ENCODE measurements around the gene RILPL1.

RILPL1 gene

DNA sequence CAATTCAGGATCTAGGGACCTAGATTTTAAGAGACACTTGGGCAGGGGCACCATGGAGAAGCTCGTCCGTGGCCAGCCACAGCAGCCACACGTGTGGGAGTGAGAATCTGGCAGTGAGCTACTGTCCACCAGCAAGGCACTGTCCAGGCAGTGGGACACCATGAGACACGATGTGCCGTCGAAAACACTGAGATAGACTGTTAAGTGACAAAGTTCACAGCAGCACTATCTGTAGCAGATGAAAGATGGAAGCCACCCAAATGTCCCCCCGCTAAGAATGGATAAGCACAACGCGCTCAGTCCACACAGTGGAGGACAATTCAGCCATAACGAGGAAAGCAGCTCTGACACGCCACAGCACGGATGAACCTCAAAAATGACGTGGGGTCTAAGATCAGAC lies 19.7 kb downstream of the RILPL1 start:
- H3K4me3 ChIP-seq (ENCODE audit: low read depth, low read length): no peak overlapping the region
- peak overlapping the region; percentile 30; the same call in 1 of the 2 replicates for H3K27ac ChIP-seq (ENCODE audit: low read depth, low read length)
- H3K36me3 ChIP-seq (ENCODE audit: control insufficient read depth, insufficient read depth, low read length): peaks cover 44% of the 10 kb centered on the region
- no peaks in the 10 kb centered on the region for H3K9me3 ChIP-seq (ENCODE audit: control insufficient read depth, insufficient read depth, low read depth, low read length)
- H3K4me1 ChIP-seq (ENCODE audit: control insufficient read depth, insufficient read depth, low read length): peaks cover 7% of the 10 kb centered on the region; the same call in 1 of the 2 replicates
- no peaks in the 10 kb centered on the region for H3K27me3 ChIP-seq (ENCODE audit: control insufficient read depth, insufficient read depth, low read length)
- H3K9ac ChIP-seq (ENCODE audit: low read length): no peak overlapping the region

- Histone ChIP-seq H3K9ac (ENCODE audit: low read length) (no peak overlapping the region), H3K27ac (ENCODE audit: low read depth, low read length) (peak overlapping the region; percentile 30; the same call in 1 of the 2 replicates)
Measured at GRCh38 chr12:123512838-123513665, 20.5 kb downstream of the RILPL1 start.

DNA sequence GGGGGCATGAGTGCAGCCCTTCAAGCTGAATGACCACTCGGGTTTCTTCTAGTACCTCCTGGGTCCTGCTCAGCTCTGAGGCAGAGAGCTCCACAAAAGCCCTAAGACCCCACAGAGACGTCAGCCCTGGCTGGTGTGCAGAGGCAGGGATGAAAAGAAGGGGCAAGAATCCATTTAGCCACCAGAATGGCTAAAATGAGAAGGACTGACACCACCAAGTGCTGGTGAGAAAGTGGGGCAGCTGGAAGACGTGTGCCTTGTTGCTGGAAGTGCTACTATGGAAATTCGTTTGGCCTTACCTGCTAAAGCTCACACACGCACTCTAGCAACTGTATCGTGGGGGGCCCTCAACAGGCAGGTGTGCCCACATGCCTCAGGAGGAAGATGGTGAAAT lies 26.7 kb downstream of the RILPL1 start:
- Histone ChIP-seq H3K4me3 (ENCODE audit: low read depth, low read length) (no peak overlapping the region), H3K27me3 (ENCODE audit: control insufficient read depth, insufficient read depth, low read length) (no peaks in the 10 kb centered on the region), H3K9ac (ENCODE audit: low read length) (no peak overlapping the region), H3K9me3 (ENCODE audit: control insufficient read depth, insufficient read depth, low read depth, low read length) (no peaks in the 10 kb centered on the region), H3K36me3 (ENCODE audit: control insufficient read depth, insufficient read depth, low read length) (peaks cover 16% of the 10 kb centered on the region), H3K27ac (ENCODE audit: low read depth, low read length) (no peak overlapping the region), H3K4me1 (ENCODE audit: control insufficient read depth, insufficient read depth, low read length) (no peaks in the 10 kb centered on the region)

More at GRCh38 chr12:123512838-123513665, 20.5 kb downstream of the RILPL1 start:
- Histone ChIP-seq H3K27me3 (ENCODE audit: control insufficient read depth, insufficient read depth, low read length) (no peaks in the 10 kb centered on the region), H3K9me3 (ENCODE audit: control insufficient read depth, insufficient read depth, low read depth, low read length) (no peaks in the 10 kb centered on the region), H3K4me3 (ENCODE audit: low read depth, low read length) (no peak overlapping the region), H3K4me1 (ENCODE audit: control insufficient read depth, insufficient read depth, low read length) (peaks cover 7% of the 10 kb centered on the region; the same call in 1 of the 2 replicates), H3K36me3 (ENCODE audit: control insufficient read depth, insufficient read depth, low read length) (peaks cover 40% of the 10 kb centered on the region)

DNA sequence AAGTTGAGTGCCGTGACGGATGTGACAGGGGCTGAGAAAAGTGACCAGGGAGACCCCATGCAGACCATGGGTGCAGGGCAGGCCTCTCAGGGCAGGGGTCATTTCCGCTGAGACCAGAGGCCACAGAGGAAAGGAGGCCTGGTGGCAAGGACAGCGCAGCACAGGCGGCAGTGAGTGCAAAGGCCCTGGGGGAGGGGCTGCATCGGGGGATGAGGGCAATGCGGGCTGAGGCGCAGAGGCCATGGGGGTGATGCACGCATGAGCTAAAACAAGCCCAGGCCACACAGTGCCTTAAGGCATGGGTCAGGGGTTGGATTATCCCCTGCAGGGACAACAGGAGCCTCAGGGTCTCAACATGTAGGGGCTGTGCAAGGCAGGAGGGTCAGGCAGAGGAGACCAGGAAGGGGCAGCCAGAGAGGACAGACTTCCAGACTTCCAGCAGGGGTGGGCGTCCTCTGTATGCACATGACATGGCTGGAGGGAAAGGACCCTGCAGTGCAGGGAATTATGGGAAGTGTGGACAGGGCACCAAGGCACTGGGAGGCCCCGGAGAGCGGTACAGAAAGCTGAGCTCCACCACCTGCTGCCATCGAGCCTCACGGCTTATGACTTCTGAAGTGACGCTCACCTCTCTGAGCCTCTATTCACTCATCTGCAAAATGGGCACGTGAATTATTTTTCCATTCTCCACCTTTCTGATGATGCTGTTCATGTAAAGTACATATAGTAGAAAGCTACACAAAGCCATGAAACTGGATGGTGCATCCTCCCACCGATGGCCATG lies 27.3 kb downstream of the RILPL1 start:
- Histone ChIP-seq H3K4me3 (ENCODE audit: low read depth, low read length) (no peak overlapping the region), H3K9ac (ENCODE audit: low read length) (no peak overlapping the region), H3K9me3 (ENCODE audit: control insufficient read depth, insufficient read depth, low read depth, low read length) (no peaks in the 10 kb centered on the region), H3K36me3 (ENCODE audit: control insufficient read depth, insufficient read depth, low read length) (peaks cover 10% of the 10 kb centered on the region), H3K27me3 (ENCODE audit: control insufficient read depth, insufficient read depth, low read length) (no peaks in the 10 kb centered on the region), H3K4me1 (ENCODE audit: control insufficient read depth, insufficient read depth, low read length) (no peaks in the 10 kb centered on the region), H3K27ac (ENCODE audit: low read depth, low read length) (no peak overlapping the region; the same call in 1 of the 2 replicates)

DNA sequence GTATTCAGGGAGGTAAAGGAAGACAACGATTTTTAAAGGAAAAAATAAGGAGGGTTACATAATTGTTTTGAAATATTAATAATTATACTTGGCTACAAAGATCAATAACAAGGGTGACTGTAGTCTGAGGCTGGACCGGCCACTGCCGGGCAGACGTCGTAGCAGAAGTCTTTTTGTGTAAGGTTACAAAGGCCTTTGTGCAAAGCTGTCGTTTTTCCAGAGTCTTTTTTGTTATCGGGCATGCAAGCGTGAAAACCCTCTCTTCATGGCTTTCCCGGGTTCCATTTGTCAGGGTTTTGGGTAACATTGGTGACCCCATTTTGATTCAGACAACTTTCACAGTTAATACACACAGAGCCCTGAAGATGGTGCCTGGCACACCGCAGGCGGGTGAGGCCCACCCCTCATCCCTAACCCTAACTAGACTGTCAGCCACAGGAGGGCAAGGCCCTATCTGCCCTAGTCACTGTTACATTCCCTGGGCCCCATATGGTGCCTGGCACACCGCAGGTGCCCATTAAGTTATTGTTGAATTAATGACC lies 31.3 kb downstream of the RILPL1 start:
- H3K4me1 ChIP-seq (ENCODE audit: control insufficient read depth, insufficient read depth, low read length): no peaks in the 10 kb centered on the region
- H3K27me3 ChIP-seq (ENCODE audit: control insufficient read depth, insufficient read depth, low read length): no peaks in the 10 kb centered on the region
- H3K36me3 ChIP-seq (ENCODE audit: control insufficient read depth, insufficient read depth, low read length): peaks cover 17% of the 10 kb centered on the region; the same call in 1 of the 2 replicates
- no peak overlapping the region for H3K9ac ChIP-seq (ENCODE audit: low read length)
- H3K27ac ChIP-seq (ENCODE audit: low read depth, low read length): no peak overlapping the region
- H3K9me3 ChIP-seq (ENCODE audit: control insufficient read depth, insufficient read depth, low read depth, low read length): no peaks in the 10 kb centered on the region
- H3K4me3 ChIP-seq (ENCODE audit: low read depth, low read length): no peak overlapping the region

DNA sequence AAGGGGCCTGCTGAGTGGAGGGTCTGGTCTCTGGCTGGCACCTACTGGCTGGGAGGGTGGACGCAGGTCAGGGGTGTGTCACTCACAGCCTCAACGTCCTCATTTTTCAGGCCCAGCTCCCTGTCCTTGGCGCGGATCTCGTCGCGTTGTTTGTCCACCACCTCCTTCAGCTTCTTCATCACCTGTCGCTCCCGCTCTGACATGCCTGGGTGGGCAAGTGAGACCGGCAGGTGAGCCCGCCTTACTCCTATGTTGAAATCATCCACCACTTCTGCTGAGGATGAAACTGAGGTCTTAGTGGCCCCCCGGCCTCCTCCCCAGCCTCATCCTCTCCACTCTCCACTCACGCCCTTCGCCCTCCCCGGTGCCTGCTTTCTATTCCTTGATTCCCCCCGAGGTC lies 34.2 kb downstream of the RILPL1 start:
- Histone ChIP-seq H3K4me3 (ENCODE audit: low read depth, low read length) (no peak overlapping the region), H3K27ac (ENCODE audit: low read depth, low read length) (no peak overlapping the region), H3K4me1 (ENCODE audit: control insufficient read depth, insufficient read depth, low read length) (peaks cover 7% of the 10 kb centered on the region; the same call in 1 of the 2 replicates), H3K9me3 (ENCODE audit: control insufficient read depth, insufficient read depth, low read depth, low read length) (no peaks in the 10 kb centered on the region), H3K36me3 (ENCODE audit: control insufficient read depth, insufficient read depth, low read length) (peaks cover 24% of the 10 kb centered on the region), H3K9ac (ENCODE audit: low read length) (no peak overlapping the region), H3K27me3 (ENCODE audit: control insufficient read depth, insufficient read depth, low read length) (no peaks in the 10 kb centered on the region)

DNA sequence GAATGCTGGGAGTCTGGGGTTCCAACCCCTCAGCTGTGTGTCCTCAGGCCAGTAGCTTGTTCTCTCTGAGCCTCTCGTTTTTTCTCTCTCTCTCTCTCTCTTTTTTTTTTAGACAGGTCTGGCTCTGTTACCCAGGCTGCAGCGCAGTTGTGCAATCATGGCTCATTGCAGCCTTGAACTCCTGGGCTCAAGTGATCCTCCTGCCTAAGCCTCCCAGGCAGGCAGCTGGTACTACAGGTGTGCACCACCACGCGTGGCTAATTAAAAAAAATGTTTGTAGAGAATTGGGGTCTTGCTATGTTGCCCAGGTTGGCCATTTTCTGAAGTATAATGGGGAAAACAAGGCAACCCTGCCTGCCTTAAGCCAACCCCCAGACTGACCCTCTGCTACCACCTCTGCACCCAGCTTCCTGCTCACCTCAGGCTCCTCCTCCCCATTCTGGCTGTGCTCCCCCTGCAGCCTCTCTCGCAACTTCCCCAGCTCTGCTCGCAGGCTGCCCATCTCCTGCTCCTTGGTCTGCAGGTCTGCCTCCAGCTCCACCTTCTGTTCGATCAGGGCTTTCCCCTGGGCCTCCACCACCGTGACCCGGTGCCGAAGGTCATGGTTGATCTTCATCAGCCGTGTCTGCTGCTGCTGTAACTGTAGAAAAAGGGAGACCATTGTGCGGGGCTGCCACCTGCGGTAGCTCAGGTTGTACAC lies 35.2 kb downstream of the RILPL1 start:
- Histone ChIP-seq H3K36me3 (ENCODE audit: control insufficient read depth, insufficient read depth, low read length) (peaks cover 24% of the 10 kb centered on the region), H3K4me3 (ENCODE audit: low read depth, low read length) (no peak overlapping the region), H3K9ac (ENCODE audit: low read length) (no peak overlapping the region), H3K27me3 (ENCODE audit: control insufficient read depth, insufficient read depth, low read length) (no peaks in the 10 kb centered on the region), H3K4me1 (ENCODE audit: control insufficient read depth, insufficient read depth, low read length) (peaks cover 8% of the 10 kb centered on the region; the same call in 1 of the 2 replicates), H3K9me3 (ENCODE audit: control insufficient read depth, insufficient read depth, low read depth, low read length) (no peaks in the 10 kb centered on the region), H3K27ac (ENCODE audit: low read depth, low read length) (no peak overlapping the region)

GRCh38 chr12:123497065-123497464 lies 36.5 kb downstream of the RILPL1 start:
- Histone ChIP-seq H3K27me3 (ENCODE audit: control insufficient read depth, insufficient read depth, low read length) (no peaks in the 10 kb centered on the region), H3K4me1 (ENCODE audit: control insufficient read depth, insufficient read depth, low read length) (peaks cover 8% of the 10 kb centered on the region; the same call in 1 of the 2 replicates), H3K9me3 (ENCODE audit: control insufficient read depth, insufficient read depth, low read depth, low read length) (no peaks in the 10 kb centered on the region), H3K36me3 (ENCODE audit: control insufficient read depth, insufficient read depth, low read length) (peaks cover 24% of the 10 kb centered on the region), H3K9ac (ENCODE audit: low read length) (no peak overlapping the region), H3K27ac (ENCODE audit: low read depth, low read length) (no peak overlapping the region), H3K4me3 (ENCODE audit: low read depth, low read length) (no peak overlapping the region)

DNA sequence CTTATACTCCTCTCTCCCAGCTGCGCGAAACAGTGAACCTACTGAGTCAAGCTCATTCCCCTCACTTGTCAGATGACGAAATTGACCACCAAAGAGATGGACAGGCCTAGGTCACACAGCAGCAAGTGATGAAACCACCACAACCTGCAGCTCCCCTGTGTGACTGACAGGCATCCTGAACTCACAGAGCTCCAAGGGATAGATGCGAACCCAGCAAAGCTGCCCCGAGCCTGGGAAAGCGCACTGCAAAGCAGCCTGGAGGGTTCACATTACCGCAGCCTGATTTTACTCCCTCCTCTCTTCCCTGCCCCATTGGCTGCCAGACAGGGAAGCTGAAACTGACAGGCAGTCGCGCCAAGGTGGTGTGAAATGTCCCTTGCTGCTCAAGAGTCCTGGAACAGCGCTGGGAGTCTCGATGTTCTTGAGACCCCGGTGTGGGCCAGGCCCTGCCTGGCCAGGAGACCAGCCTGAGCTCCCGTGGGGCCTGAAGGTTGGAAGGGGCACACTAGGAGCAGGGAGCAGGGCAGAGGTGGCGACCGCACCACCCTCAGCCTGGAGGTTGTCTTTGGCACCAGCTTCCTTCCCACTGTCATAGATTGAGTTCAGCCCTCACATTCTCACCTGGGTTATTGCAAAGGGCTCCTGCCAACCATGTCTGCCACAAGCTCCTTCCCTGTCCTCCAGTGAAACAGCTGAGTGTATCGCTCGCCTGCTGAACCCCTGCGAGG lies 39.2 kb downstream of the RILPL1 start:
- Histone ChIP-seq H3K9ac (ENCODE audit: low read length) (peak overlapping the region; percentile 1), H3K9me3 (ENCODE audit: control insufficient read depth, insufficient read depth, low read depth, low read length) (no peaks in the 10 kb centered on the region), H3K27me3 (ENCODE audit: control insufficient read depth, insufficient read depth, low read length) (no peaks in the 10 kb centered on the region), H3K36me3 (ENCODE audit: control insufficient read depth, insufficient read depth, low read length) (peaks cover 24% of the 10 kb centered on the region), H3K27ac (ENCODE audit: low read depth, low read length) (no peak overlapping the region), H3K4me1 (ENCODE audit: control insufficient read depth, insufficient read depth, low read length) (peaks cover 8% of the 10 kb centered on the region; the same call in 1 of the 2 replicates), H3K4me3 (ENCODE audit: low read depth, low read length) (no peak overlapping the region)

All from HUES6 (cell line).